ENCODE measurements around the gene INCENP. TPM values are rescaled to one million over a fixed set of nuclear protein-coding genes. Genes with fewer than 3 reads are reported as not detected.

INCENP gene
- total and polyA plus RNA-seq, 2 of the 13 experiments (the other 11 are each of a cell fraction or from before 2014, with no cell fraction given) = 14.1 to 37.3 TPM

DNA sequence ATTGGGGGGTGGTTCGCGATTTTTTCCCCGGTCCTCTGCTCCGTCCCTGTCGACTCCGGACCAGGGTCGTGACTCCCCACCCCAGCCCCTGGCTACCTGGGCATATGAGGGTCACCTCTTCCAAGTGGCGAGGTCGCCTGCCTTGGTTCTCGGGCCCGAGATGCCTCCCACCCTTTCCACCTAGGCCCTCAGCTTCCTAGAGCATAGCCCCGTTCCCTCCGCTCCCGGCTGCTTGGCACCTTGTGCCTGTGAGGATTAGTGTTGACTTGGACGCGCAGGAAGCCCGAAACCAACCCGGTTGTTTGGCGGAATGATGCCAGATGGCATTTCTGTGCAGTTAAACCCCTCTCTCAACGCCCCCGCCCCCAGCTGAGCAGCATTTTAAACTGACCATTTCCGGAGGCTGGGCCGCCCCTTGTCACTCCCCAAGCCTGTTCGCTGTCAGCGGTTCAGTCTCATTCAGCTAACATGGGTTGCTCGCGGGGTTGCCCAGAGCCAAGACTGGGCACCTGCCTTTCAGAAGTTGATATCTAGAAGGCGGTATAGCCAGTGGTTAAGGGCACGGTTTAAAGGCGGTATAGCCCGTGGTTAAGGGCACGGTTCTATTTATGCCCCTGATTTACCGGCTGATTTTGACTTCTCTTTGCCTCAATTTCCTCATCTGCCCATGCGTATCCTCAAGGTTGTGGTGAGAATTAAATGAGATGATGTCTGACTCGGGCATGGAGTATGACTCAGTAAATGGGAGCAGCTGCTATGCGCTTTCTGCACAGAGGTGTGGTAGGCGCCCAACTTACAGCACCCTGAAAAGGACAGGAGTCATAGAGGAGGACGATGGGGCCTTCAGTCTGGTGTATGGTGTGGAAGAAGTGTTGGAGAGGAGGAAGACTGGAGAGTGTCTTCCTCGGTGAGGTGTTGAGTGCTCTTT is 639 bp downstream of the INCENP start (continued):
- TF ChIP-seq ZNF414 (CRISPR knock-in tag; IDR thresholded peaks at IDR 0.05) (no peak), ZHX2 (IDR thresholded peaks at IDR 0.05; ENCODE audit: low read depth) (no peak), ZHX2 (CRISPR knock-in tag; IDR thresholded peaks at IDR 0.05; ENCODE audit: borderline replicate concordance) (no peak)

GRCh38 chr11:62125316-62125715 is 1.5 kb downstream of the INCENP start:
- Histone ChIP-seq H3K36me3 (replicated peaks in 1 of 2; ENCODE audit: control insufficient read depth in 1 of 2, insufficient read depth in 2 of 2, low read length in 2 of 2) (peaks cover 12 to 28% of the 10 kb centered on the region in 2 experiments; a peak in 4 of 5 replicates), H3K9me3 (ENCODE audit: low read length) (no peaks in the 10 kb centered on the region), H2AFZ (ENCODE audit: low read length) (peak overlapping the region; percentile 11), H3K79me2 (ENCODE audit: insufficient read depth, low read length) (peaks cover 50% of the 10 kb centered on the region), H3K27ac (ENCODE audit: extremely low read length, insufficient read depth, low read length) (no peak overlapping the region), H3K27me3 (ENCODE audit: control insufficient read depth in 1 of 2, insufficient read depth in 2 of 2, low read length in 2 of 2) (no peaks in the 10 kb centered on the region; a peak in 1 of 5 replicates), H3K4me1 (ENCODE audit: insufficient read depth, low read length) (peaks cover 37% of the 10 kb centered on the region), H4K20me1 (ENCODE audit: insufficient read depth, low read length) (no peaks in the 10 kb centered on the region), H3K4me2 (ENCODE audit: low read depth, low read length) (peak overlapping the region; percentile 89), H3K4me3 (replicated peaks in 1 of 3; ENCODE audit: insufficient read depth in 1 of 3, low read depth in 2 of 3, low read length in 3 of 3) (peak overlapping the region; percentile 72 to 99 (median 87)), H3K9ac (ENCODE audit: insufficient read depth, low read depth, low read length) (peak overlapping the region; percentile 85)
- ChIA-PET CTCF (ENCODE audit: low intra/inter-chr PET ratio, low total read pairs) (no interaction called here), POLR2A (no interaction called here)
- intact Hi-C loops (cut with micrococcal nuclease; ENCODE audit: unreplicated experiment) (no loop called here), in situ Hi-C loops (cut with HindIII; ENCODE audit: extremely low pct_ligation_motif_present, low pct_unique_long_range_greater_than_20kb) (no loop called here)
- DNase-seq (ENCODE audit: low spot score) (no peak), FAIRE-seq (no peak), ATAC-seq (no peak)
- 14% methylated on average over 4 of the region's 4 CpGs for WGBS (ENCODE audit: low lambda C conversion rate)
- no TSS peak for BruUV-seq (replicated peaks)
- TF ChIP-seq, protein P1, sequence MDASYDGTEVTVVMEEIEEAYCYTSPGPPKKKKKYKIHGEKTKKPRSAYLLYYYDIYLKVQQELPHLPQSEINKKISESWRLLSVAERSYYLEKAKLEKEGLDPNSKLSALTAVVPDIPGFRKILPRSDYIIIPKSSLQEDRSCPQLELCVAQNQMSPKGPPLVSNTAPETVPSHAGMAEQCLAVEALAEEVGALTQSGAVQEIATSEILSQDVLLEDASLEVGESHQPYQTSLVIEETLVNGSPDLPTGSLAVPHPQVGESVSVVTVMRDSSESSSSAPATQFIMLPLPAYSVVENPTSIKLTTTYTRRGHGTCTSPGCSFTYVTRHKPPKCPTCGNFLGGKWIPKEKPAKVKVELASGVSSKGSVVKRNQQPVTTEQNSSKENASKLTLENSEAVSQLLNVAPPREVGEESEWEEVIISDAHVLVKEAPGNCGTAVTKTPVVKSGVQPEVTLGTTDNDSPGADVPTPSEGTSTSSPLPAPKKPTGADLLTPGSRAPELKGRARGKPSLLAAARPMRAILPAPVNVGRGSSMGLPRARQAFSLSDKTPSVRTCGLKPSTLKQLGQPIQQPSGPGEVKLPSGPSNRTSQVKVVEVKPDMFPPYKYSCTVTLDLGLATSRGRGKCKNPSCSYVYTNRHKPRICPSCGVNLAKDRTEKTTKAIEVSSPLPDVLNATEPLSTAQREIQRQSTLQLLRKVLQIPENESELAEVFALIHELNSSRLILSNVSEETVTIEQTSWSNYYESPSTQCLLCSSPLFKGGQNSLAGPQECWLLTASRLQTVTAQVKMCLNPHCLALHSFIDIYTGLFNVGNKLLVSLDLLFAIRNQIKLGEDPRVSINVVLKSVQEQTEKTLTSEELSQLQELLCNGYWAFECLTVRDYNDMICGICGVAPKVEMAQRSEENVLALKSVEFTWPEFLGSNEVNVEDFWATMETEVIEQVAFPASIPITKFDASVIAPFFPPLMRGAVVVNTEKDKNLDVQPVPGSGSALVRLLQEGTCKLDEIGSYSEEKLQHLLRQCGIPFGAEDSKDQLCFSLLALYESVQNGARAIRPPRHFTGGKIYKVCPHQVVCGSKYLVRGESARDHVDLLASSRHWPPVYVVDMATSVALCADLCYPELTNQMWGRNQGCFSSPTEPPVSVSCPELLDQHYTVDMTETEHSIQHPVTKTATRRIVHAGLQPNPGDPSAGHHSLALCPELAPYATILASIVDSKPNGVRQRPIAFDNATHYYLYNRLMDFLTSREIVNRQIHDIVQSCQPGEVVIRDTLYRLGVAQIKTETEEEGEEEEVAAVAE (CRISPR knock-in tag; IDR thresholded peaks at IDR 0.05; ENCODE audit: borderline replicate concordance) = no peak
- TF ChIP-seq GPN1 (CRISPR knock-in tag; IDR thresholded peaks at IDR 0.05; ENCODE audit: borderline replicate concordance) (no peak), ZNF790 (CRISPR knock-in tag; IDR thresholded peaks at IDR 0.05; ENCODE audit: borderline replicate concordance) (no peak), ATF6 (CRISPR knock-in tag; conservative IDR thresholded peaks at IDR 0.05) (no peak)

Data from HepG2 (cell line).